GM18505 (cell line): ENCODE data around the gene KCTD19.
A peak's percentile ranks its signal among the peaks of the same experiment; 100 is the strongest.

Source experiments
- ATAC-seq: cut with Tn5 transposase; IDR thresholded peaks from one replicate; pipeline ENCODE4 v1.9.1; 2021; ENCODE audit not compliant: unreplicated experiment
- POLR2A ChIP-seq: IDR thresholded peaks from 4 replicates; pipeline ENCODE4 v1.6.1; 2011; ENCODE audit warnings: borderline replicate concordance; ENCODE audit not compliant: insufficient read depth, insufficient read length; ENCODE audit errors: extremely low read depth

Gene KCTD19

GRCh38 chr16:67271446-67271845, 55.1 kb downstream of the KCTD19 start:
- ATAC-seq, result no peak
- TF ChIP-seq POLR2A, result no peak

DNA sequence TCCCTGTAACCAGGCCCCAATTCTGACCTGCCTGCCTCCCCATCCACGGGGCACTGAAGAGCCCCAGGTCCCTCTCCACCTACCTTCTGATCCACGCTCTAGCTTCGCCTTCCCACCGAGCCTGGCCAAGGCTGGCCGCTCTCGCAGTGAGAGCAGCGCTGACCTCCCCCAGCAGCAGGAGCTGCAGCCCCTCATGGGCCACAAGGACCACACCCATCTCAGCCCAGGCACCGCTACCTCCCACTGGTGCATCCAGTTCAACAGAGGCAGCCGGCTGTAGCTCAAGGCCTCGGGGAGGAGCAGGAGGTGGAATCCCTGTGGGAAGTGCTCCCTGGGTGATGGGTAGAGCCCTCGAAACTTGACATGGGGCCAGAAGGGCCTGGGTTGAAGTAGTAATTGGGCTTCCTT, 55.6 kb downstream of the KCTD19 start:
- TF ChIP-seq POLR2A, result no peak
- no peak for ATAC-seq

DNA sequence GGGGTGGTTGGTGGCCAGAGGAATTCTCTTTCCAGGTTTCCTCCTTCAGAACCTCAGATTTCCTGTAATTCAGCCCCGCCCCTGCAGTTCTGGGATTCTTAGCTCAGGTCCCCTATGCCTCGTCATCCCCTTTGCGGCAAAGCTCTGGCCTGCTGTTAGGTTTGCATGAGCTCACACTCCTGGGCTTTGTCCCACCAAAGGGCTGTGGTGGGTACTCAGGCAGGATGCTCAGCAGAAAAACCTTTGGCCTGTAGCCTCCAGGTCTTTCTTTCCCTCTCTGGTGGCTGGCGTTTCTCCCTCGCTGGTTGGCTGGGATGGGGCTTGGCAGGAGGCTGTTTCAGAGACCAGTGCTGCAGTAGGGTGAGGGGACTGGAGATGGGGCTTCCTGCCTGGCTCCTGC, 56.8 kb downstream of the KCTD19 start:
- no peak for TF ChIP-seq POLR2A
- no peak for ATAC-seq

GRCh38 chr16:67268136-67268579, 58.4 kb downstream of the KCTD19 start:
- no peak for ATAC-seq
- no peak for TF ChIP-seq POLR2A

DNA sequence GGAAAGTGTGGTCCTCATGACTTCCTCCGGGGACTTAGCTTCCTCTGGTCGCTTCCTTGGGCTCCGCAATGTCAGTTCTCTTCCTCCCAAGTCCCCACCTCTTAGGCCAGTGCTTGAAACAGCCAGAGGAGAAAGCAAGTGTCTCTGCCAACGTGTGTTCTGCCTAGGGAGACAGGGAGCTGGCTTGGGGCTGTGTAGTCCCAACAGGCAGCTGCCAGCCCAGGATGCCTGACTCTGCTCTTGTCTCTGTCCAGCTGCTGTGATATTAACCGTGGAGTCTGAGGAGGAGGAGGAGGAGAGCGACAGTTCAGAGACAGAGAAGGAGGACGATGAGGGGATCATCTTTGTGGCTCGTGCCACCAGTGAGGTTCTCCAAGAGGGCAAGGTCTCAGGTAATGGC, 60.7 kb downstream of the KCTD19 start:
- no peak for ATAC-seq
- TF ChIP-seq POLR2A, result no peak

- ATAC-seq, result no peak
- TF ChIP-seq POLR2A, result no peak
Measured at GRCh38 chr16:67264866-67265265, 61.7 kb downstream of the KCTD19 start.

DNA sequence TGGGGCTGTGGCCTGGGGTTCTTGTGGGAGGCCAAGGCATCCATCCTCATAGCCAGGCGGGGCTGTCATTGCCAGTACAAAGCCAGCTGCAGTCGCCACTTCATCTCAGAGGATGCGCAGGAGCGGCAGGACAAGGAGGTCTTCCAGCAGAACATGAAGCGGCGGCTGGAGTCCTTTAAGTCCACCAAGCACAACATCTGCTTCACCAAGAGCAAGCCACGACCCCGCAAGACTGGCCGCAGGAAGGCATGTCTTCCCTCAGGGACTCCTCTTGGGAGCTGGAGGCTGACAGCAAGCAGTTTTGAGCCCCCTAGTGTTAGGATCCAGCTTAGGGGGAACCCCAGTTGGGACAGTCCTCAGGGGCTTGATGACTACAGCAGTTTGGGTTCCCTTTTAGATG, 62.3 kb downstream of the KCTD19 start:
- TF ChIP-seq POLR2A, result no peak
- no peak for ATAC-seq

DNA sequence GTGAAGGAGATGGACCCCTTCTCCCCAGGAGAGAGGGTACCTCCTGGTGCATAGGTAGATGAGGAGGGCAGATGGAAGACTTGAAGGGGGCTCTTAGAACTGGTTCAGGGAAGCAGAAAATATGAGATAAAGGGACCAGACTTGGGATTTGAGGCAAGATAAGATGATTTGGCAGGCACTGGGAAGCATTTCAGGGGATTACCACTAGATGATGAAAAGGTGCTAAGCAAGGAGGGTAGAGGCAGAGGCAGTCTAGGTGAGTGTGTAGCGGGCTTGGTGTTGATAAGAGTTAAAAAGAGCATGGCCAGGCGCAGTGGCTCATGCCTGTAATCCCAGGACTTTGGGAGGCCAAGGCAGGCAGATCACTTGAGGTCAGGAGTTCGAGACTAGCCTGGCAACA, 63.3 kb downstream of the KCTD19 start:
- no peak for ATAC-seq
- no peak for TF ChIP-seq POLR2A

- no peak for TF ChIP-seq POLR2A
- ATAC-seq, result peak; percentile 41
Measured at GRCh38 chr16:67260426-67261063, 66.0 kb downstream of the KCTD19 start.

DNA sequence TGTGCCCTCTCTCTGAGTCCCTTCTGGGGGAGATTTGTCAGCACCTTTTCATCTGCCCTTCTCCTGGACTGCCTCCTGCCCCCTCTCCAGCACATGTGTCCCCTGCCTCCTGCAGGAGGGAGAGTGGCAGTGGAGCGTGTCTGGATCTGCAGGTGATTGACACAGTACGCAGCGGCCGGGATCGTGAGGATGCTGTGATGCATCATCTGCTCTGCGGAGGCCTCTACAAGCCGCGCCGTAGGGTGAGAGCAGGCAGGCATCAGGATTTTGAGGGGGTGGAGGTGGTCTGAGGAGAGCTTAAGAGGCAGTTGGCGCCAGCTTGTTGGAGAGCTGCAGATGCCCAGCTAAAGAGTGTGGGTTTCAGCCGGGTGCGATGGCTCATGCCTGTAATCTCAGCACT, 66.8 kb downstream of the KCTD19 start:
- TF ChIP-seq POLR2A, result no peak
- no peak for ATAC-seq

DNA sequence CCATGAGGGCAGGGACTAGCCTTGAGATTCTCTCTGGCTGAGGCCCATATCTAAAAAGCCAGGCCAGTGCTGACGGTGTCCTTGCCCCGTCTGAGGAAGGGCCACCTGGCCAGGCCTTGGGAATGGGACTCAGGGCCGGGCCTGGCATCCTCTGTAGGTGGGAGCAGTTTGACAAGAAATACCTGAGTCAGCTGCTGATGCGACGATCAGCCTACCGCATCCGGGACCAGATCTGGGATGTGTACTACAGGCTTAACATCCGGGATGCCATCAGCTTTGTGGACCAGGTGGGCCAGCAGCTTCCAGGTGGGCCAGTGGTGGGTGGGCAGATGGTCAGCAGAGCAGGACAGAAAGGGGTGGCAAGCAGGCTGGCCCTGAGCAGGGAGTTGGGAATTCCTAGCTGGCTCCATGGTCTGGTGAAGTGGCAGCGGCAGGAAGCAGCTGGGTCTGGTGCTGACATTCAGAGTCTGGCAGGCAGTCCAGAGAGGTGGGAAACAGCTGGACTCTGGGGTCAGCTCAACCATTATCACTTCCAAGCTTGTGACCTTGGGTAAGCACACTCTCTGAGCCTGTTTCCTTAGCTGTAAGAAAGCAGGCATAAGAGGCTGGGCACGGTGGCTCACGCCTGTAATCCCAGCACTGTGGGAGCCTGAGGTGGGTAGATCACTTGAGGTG, 68.2 kb downstream of the KCTD19 start:
- ATAC-seq, result no peak

DNA sequence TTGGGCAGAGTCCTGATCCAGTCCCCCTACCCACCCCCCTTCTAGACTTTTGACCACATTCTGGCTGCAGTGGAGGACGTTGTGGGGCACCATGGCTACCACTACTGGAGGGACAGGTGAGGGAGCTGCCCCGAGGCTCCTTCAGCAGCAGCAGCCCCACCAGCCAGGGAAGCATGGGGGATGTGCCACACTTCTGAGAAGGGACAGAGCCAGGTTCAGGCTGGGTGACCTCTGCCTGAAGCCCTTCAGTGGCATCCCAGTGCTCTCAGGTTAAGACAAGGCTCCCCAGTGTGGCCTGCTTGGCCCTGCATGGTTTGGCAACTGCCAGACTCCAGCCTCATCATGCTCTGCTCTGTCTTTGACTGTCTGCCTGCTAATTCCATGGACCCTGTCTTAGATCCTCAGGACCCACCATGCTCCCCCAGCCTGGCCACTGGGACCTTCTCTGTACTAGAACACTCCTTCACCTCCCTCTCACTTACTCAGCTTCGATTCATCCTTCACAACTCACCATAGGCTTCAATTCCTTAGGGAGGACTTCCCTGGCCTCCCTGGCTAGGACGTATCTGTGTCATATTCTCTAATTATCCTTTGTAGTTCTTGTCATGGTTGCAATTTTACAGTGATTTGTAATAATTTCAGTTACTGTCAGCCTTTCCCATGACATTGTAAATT, 68.9 kb downstream of the KCTD19 start:
- ATAC-seq, result no peak
- TF ChIP-seq POLR2A, result no peak

More for the DNA sequence above, 68.2 kb downstream of the KCTD19 start:
- no peak for TF ChIP-seq POLR2A

- ATAC-seq, result no peak
- no peak for TF ChIP-seq POLR2A
Measured at GRCh38 chr16:67256701-67257230, 69.8 kb downstream of the KCTD19 start.
